AG04449 (cell line): ENCODE data around the gene TMEM92.
A peak's percentile ranks its signal among the peaks of the same experiment; 100 is the strongest.
"Not testable (repeated sequence)": the region's sequence is repeated elsewhere in the genome, so short reads cannot be mapped to it uniquely, and the experiment has no call there.

Experiments used
- CTCF ChIA-PET: fragments of 350-600 bp; formaldehyde crosslinking; extraction: SDS; loops from one replicate; lab custom pipeline; 2021; ENCODE audit warnings: antibody characterized with exemption; lab: Yijun Ruan, JAX
- POLR2A ChIA-PET: fragments of 400-600, 350-600 bp; formaldehyde crosslinking; extraction: SDS; loops from one replicate; lab custom pipeline; 2020; ENCODE audit warnings: antibody characterized with exemption, inconsistent platforms; lab: Yijun Ruan, JAX
- DNase-seq: peaks from one replicate; pipeline ENCODE4 v3.0.0-alpha.2; 2010; ENCODE audit warnings: low read depth, low spot score
- H3K4me3 ChIP-seq: 2 replicates; pipeline ENCODE4 v1.5.1; 2011; ENCODE audit warnings: low read depth, mild to moderate bottlenecking, control low read depth, low read length
- CTCF ChIP-seq: IDR thresholded peaks from one replicate; pipeline ENCODE4 v1.5.1; 2011; ENCODE audit warnings: mild to moderate bottlenecking, moderate library complexity, low read length, control low read depth, inconsistent platforms; ENCODE audit not compliant: insufficient read depth; ENCODE audit errors: missing control alignments

Gene TMEM92

GRCh38 chr17:50268026-50268425 lies 6.2 kb upstream of the TMEM92 start:
- ChIA-PET CTCF (interaction anchor here (0.9 to 19.7 kb wide), 14 partner anchors 8 to 129 kb away, joined by 3 to 489 read pairs (median 6); partner anchors contain the start of genes COL1A1 and SGCA), POLR2A (interaction anchor here (1.4 to 30.0 kb wide), 4 partner anchors 9 to 77 kb away, joined by 4 to 2316 read pairs (median 13); partner anchors contain the start of gene COL1A1)
- no peak for DNase-seq
- TF ChIP-seq CTCF = no peak
- H3K4me3 ChIP-seq = no peak overlapping the region

- H3K4me3 ChIP-seq = no peak overlapping the region
- ChIA-PET POLR2A (interaction anchor here (1.4 to 30.0 kb wide), 2 partner anchors 50 to 78 kb away, joined by 9 to 2316 read pairs; partner anchors contain the start of gene COL1A1), CTCF (interaction anchor here (0.9 to 19.7 kb wide), 15 partner anchors 10 to 174 kb away, joined by 3 to 489 read pairs (median 9); partner anchors contain the start of genes COL1A1 and SGCA)
- no peak for TF ChIP-seq CTCF
- DNase-seq = no peak
Measured at GRCh38 chr17:50268743-50269275, 5.5 kb upstream of the TMEM92 start.

GRCh38 chr17:50269477-50270434 lies 4.5 kb upstream of the TMEM92 start:
- peak; percentile 80 for TF ChIP-seq CTCF
- ChIA-PET CTCF (interaction anchor here (0.7 to 19.7 kb wide), 19 partner anchors 8 to 175 kb away, joined by 3 to 489 read pairs (median 5); partner anchors contain the start of genes COL1A1 and SGCA), POLR2A (interaction anchor here (0.8 to 30.0 kb wide), 4 partner anchors 8 to 78 kb away, joined by 3 to 2316 read pairs (median 9); partner anchors contain the start of gene COL1A1)
- H3K4me3 ChIP-seq = peak overlapping the region; percentile 53
- no peak for DNase-seq

- DNase-seq = no peak
Measured at GRCh38 chr17:50270435-50271362, 3.6 kb upstream of the TMEM92 start.

GRCh38 chr17:50271363-50271750 lies 2.9 kb upstream of the TMEM92 start:
- CTCF ChIA-PET = interaction anchor here (1.0 to 19.7 kb wide), 12 partner anchors 10 to 119 kb away, joined by 3 to 489 read pairs (median 18); partner anchors contain the start of genes COL1A1 and SGCA
- not testable (repeated sequence) for H3K4me3 ChIP-seq
- POLR2A ChIA-PET = interaction anchor here (0.8 to 30.0 kb wide), 3 partner anchors 18 to 80 kb away, joined by 3 to 2316 read pairs (median 4); partner anchors contain the start of gene COL1A1

More at GRCh38 chr17:50270435-50271362, 3.6 kb upstream of the TMEM92 start:
- peak overlapping the region; percentile 53 for H3K4me3 ChIP-seq
- ChIA-PET CTCF (interaction anchor here (0.6 to 19.7 kb wide), 13 partner anchors 7 to 131 kb away, joined by 3 to 489 read pairs (median 18); partner anchors contain the start of genes COL1A1 and SGCA), POLR2A (interaction anchor here (1.0 to 30.0 kb wide), 2 partner anchors 51 to 79 kb away, joined by 9 to 2316 read pairs; partner anchors contain the start of gene COL1A1)
- no peak for TF ChIP-seq CTCF

More at GRCh38 chr17:50271363-50271750, 2.9 kb upstream of the TMEM92 start:
- DNase-seq = not testable (repeated sequence)
